ENCODE data around the gene CHEK1.

- TF ChIP-seq CTCF (IDR thresholded peaks at IDR 0.05) (no peak), POLR2A (IDR thresholded peaks at IDR 0.05) (no peak)
These were observed 39.5 kb upstream of the CHEK1 start for GRCh38 chr11:125585487-125585886.

All from right lobe of liver (tissue), 4 donors.